Tibial artery (tissue), 4 donors: ENCODE measurements around the gene SETBP1.

Experiments
- DNase-seq, 2 donors: peaks; one replicate each; pipeline ENCODE4 v3.0.0-alpha.2; 2019
- H3K27ac ChIP-seq, 2 donors: fragments of 200-600 bp; sonication (generic) in 1 of 2; 1 replicate in 1 of 2; 2 replicates in 1 of 2; pipeline ENCODE4 v1.5.1; 2018 to 2019; ENCODE audit warnings: mild to moderate bottlenecking in 1 of 2
- H3K27me3 ChIP-seq, 2 donors: fragments of 200-600 bp; sonication (generic) in 1 of 2; one replicate each; pipeline versions ENCODE4 v1.5.1 to v1.6.0; 2016 to 2019
- H3K36me3 ChIP-seq, 3 donors: fragments of 200-600 bp; sonication (generic) in 2 of 3; one replicate each; pipeline ENCODE4 v1.5.1; 2016 to 2019; ENCODE audit warnings: mild to moderate bottlenecking in 2 of 3
- H3K4me1 ChIP-seq, 4 donors: fragments of 200-600 bp; sonication (generic) in 2 of 4; 1 replicate in 3 of 4; 2 replicates in 1 of 4; pipeline ENCODE4 v1.5.1; 2016 to 2019
- H3K4me3 ChIP-seq, 2 donors: fragments of 200-600 bp; sonication (generic) in 1 of 2; 1 replicate in 1 of 2; 2 replicates in 1 of 2; pipeline ENCODE4 v1.5.1; 2018 to 2019; ENCODE audit warnings: mild to moderate bottlenecking in 2 of 2
- H3K9me3 ChIP-seq, 3 donors: fragments of 200-600 bp; sonication (generic) in 1 of 3; one replicate each; pipeline ENCODE4 v1.5.1; 2016 to 2019
- CTCF ChIP-seq, 2 experiments: fragments of 200-600 bp in 1 of 2; fragments of 450-650 bp in 1 of 2; IDR thresholded peaks; one replicate each; pipeline ENCODE4 v1.5.1; 2017 to 2019; ENCODE audit warnings: antibody characterized with exemption in 2 of 2, mild to moderate bottlenecking in 1 of 2, moderate library complexity in 1 of 2
- intact Hi-C: fragments of 100-400 bp; cut with DNase I; formaldehyde crosslinking; loops from one replicate; pipeline ENCODE4 v1.15.0; 2023; ENCODE audit warnings: low total_unique reads

SETBP1 gene

GRCh38 chr18:45085916-45086624 is 405.4 kb downstream of the SETBP1 start:
- Histone ChIP-seq H3K9me3 (no peaks in the 10 kb centered on the region), H3K27ac (no peak overlapping the region), H3K36me3 (no peaks in the 10 kb centered on the region), H3K4me1 (no peaks in the 10 kb centered on the region), H3K27me3 (no peaks in the 10 kb centered on the region), H3K4me3 (no peak overlapping the region)
- no peak for DNase-seq
- TF ChIP-seq CTCF (IDR thresholded peaks at IDR 0.05) = no peak
- intact Hi-C loops = no loop called here

GRCh38 chr18:45086777-45087176 is 406.1 kb downstream of the SETBP1 start:
- DNase-seq = no peak
- no peaks in the 10 kb centered on the region for H3K4me1 ChIP-seq
- no peaks in the 10 kb centered on the region for H3K36me3 ChIP-seq
- H3K27me3 ChIP-seq = no peaks in the 10 kb centered on the region
- H3K4me3 ChIP-seq = no peak overlapping the region
- H3K9me3 ChIP-seq = no peaks in the 10 kb centered on the region
- intact Hi-C loops = no loop called here
- TF ChIP-seq CTCF (IDR thresholded peaks at IDR 0.05) = no peak
- no peak overlapping the region for H3K27ac ChIP-seq

GRCh38 chr18:45090526-45091140 is 409.9 kb downstream of the SETBP1 start:
- H3K4me3 ChIP-seq = no peak overlapping the region
- no peak for DNase-seq
- H3K27me3 ChIP-seq = no peaks in the 10 kb centered on the region
- H3K4me1 ChIP-seq = no peaks in the 10 kb centered on the region
- no peaks in the 10 kb centered on the region for H3K9me3 ChIP-seq
- no peak for TF ChIP-seq CTCF (IDR thresholded peaks at IDR 0.05)
- no peaks in the 10 kb centered on the region for H3K36me3 ChIP-seq
- intact Hi-C loops = no loop called here
- H3K27ac ChIP-seq = no peak overlapping the region

- TF ChIP-seq CTCF (IDR thresholded peaks at IDR 0.05) = no peak
- no peak overlapping the region for H3K27ac ChIP-seq
- no peak for DNase-seq
- no peaks in the 10 kb centered on the region for H3K9me3 ChIP-seq
- H3K4me3 ChIP-seq = no peak overlapping the region
- no peaks in the 10 kb centered on the region for H3K36me3 ChIP-seq
- intact Hi-C loops = no loop called here
- no peaks in the 10 kb centered on the region for H3K27me3 ChIP-seq
- no peaks in the 10 kb centered on the region for H3K4me1 ChIP-seq
Measured at GRCh38 chr18:45100321-45101105, 419.8 kb downstream of the SETBP1 start.

GRCh38 chr18:45102126-45102525 is 421.4 kb downstream of the SETBP1 start:
- Histone ChIP-seq H3K9me3 (no peaks in the 10 kb centered on the region), H3K27me3 (no peaks in the 10 kb centered on the region), H3K4me3 (no peak overlapping the region), H3K4me1 (peaks cover 0 to 8% (median 0%) of the 10 kb centered on the region in 4 donors), H3K27ac (no peak overlapping the region), H3K36me3 (no peaks in the 10 kb centered on the region)
- intact Hi-C loops = no loop called here
- no peak for DNase-seq
- no peak for TF ChIP-seq CTCF (IDR thresholded peaks at IDR 0.05)
